NCI-H1694 treated with DMSO at 0.1 percent for 48 hours (cell line): ENCODE results near the gene KITLG.
"Not testable (repeated sequence)": the region's sequence is repeated elsewhere in the genome, so short reads cannot be mapped to it uniquely, and the experiment has no call there.

ENCODE experiments used
- DNase-seq: peaks from one replicate; lab custom pipeline; 2025; lab: John Stamatoyannopoulos, UW

KITLG gene

GRCh38 chr12:88539893-88540292 is 40.4 kb downstream of the KITLG start:
- DNase-seq, result no peak

GRCh38 chr12:88538697-88539096 is 41.6 kb downstream of the KITLG start:
- no peak for DNase-seq

GRCh38 chr12:88538250-88538649 is 42.0 kb downstream of the KITLG start:
- DNase-seq, result no peak

GRCh38 chr12:88530868-88531267 is 49.4 kb downstream of the KITLG start:
- DNase-seq, result no peak

GRCh38 chr12:88529531-88530488 is 50.5 kb downstream of the KITLG start:
- DNase-seq, result no peak

- no peak for DNase-seq
These were observed 57.3 kb downstream of the KITLG start for GRCh38 chr12:88522961-88523360.

GRCh38 chr12:88520436-88520820 is 59.8 kb downstream of the KITLG start:
- DNase-seq, result no peak

- DNase-seq, result no peak
These were observed 60.4 kb downstream of the KITLG start for GRCh38 chr12:88519802-88520435.

GRCh38 chr12:88518863-88519403 is 61.3 kb downstream of the KITLG start:
- DNase-seq, result no peak

GRCh38 chr12:88516811-88517210 is 63.5 kb downstream of the KITLG start:
- DNase-seq, result no peak

- DNase-seq, result no peak
These were observed 69.4 kb downstream of the KITLG start for GRCh38 chr12:88510843-88511242.

GRCh38 chr12:88509851-88510250 is 70.4 kb downstream of the KITLG start:
- DNase-seq, result no peak

GRCh38 chr12:88509347-88509746 is 70.9 kb downstream of the KITLG start:
- no peak for DNase-seq

GRCh38 chr12:88507851-88508250 is 72.4 kb downstream of the KITLG start:
- not testable (repeated sequence) for DNase-seq

- DNase-seq, result no peak
These were observed 73.0 kb downstream of the KITLG start for GRCh38 chr12:88507270-88507669.

- no peak for DNase-seq
These were observed 74.6 kb downstream of the KITLG start for GRCh38 chr12:88505696-88506095.

- no peak for DNase-seq
These were observed 77.0 kb downstream of the KITLG start for GRCh38 chr12:88503281-88503703.

- DNase-seq, result no peak
These were observed 78.0 kb downstream of the KITLG start for GRCh38 chr12:88501972-88502938.

GRCh38 chr12:88496891-88497371 is 83.3 kb downstream of the KITLG start:
- DNase-seq, result no peak

GRCh38 chr12:88496429-88496828 is 83.8 kb downstream of the KITLG start:
- DNase-seq, result no peak

GRCh38 chr12:88495031-88495430 is 85.2 kb downstream of the KITLG start:
- no peak for DNase-seq

- no peak for DNase-seq
These were observed 85.8 kb downstream of the KITLG start for GRCh38 chr12:88494520-88494919.
